Fibroblast of the aortic adventitia (primary cell): ENCODE data around the gene LCE1F. TPM values are rescaled to one million over a fixed set of nuclear protein-coding genes. Genes with fewer than 3 reads are reported as not detected.

ENCODE experiments used
- DNase-seq: peaks from one replicate; pipeline ENCODE4 v3.0.0-alpha.2; 2010; ENCODE audit warnings: low read depth
- H3K4me3 ChIP-seq: 2 replicates; pipeline ENCODE4 v1.5.1; 2011; ENCODE audit warnings: low read depth, mild to moderate bottlenecking, control low read depth, low read length, moderate library complexity
- CTCF ChIP-seq: IDR thresholded peaks from 2 replicates; pipeline ENCODE4 v1.5.1; 2011; ENCODE audit warnings: mild to moderate bottlenecking, low read length, control low read depth, inconsistent platforms; ENCODE audit not compliant: insufficient read depth
- total RNA-seq: library from RNA; depleted of rRNA; stranded (reverse); fragments of >200 nt; gene quantifications from 2 replicates; pipeline ENCODE4 v1.2.3, GENCODE V29; 2012; ENCODE audit warnings: low replicate concordance

The LCE1F gene
- total RNA-seq, 1 donor: not detected

DNA sequence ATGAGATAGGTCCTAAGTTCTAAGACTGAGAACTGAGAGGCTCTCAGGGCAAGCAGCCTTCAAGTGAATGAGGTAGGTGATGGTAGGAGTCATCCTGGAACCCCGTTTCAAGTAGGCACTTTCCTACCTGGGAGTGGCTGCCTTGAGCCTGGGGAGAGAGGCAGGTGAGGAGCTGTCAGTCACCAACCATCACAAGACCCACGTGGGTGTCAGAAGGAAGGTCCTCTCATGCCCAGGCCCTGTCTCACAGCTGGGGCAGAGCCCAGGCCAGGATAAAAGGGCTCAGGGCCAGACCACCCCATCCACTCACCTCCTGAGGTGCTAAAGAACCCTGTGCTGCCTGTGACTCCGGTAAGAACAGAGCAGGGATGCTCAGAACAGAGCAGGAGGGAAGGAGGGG lies 21.5 kb downstream of the LCE1F start, which contains the start of gene LCE1D:
LCE1D (plus strand) TSS at position 301 of the 400 bp plus-strand sequence. CDS start 1,074 bp downstream, outside the sequence.
- no peak within 1 kb of the TSS for H3K4me3 ChIP-seq
- no peak for DNase-seq
- no peak for TF ChIP-seq CTCF

GRCh38 chr1:152801333-152801732 lies 26.4 kb downstream of the LCE1F start:
- TF ChIP-seq CTCF: no peak
- no peak overlapping the region for H3K4me3 ChIP-seq
- no peak for DNase-seq

- DNase-seq: no peak
- H3K4me3 ChIP-seq: no peak within 1 kb of the TSS
- TF ChIP-seq CTCF: no peak
These were observed 31.6 kb downstream of the LCE1F start, which contains the start of gene LCE1C for GRCh38 chr1:152806576-152806975. TSS of gene LCE1C (minus strand) at chr1:152806651. CDS start at chr1:152805478, 1,173 bp downstream.

DNA sequence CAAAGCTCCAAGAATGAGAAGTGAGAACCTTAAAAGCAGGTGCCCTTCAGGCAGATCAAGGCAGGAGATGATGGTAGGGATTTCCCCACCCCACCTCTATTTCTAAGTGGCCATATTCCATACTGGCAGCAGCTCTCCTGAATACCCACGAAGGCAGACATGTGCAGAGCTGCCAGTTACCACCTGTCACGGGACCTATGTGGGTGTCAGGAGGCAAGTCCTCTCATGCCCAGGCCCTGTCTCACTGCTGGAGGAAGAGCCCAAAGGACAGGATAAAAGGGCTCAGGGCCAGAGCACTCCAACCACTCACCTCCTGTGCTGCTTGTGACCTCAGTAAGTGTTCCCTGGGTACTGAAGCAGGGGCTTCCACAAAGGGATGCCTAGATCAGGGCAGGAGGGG lies 36.1 kb downstream of the LCE1F start:
- DNase-seq: no peak
- no peak for TF ChIP-seq CTCF
- no peak overlapping the region for H3K4me3 ChIP-seq

GRCh38 chr1:152811671-152812070 lies 36.7 kb downstream of the LCE1F start, which contains the start of gene LCE1B:
TSS of gene LCE1B (plus strand) at chr1:152811971. CDS start at chr1:152812447, 476 bp downstream.
- H3K4me3 ChIP-seq: no peak within 1 kb of the TSS
- no peak for TF ChIP-seq CTCF
- no peak for DNase-seq

- DNase-seq: no peak
- H3K4me3 ChIP-seq: no peak overlapping the region
- TF ChIP-seq CTCF: no peak
These were observed 42.4 kb downstream of the LCE1F start for GRCh38 chr1:152817309-152817708.

- no peak for TF ChIP-seq CTCF
- H3K4me3 ChIP-seq: no peak overlapping the region
- no peak for DNase-seq
These were observed 48.4 kb downstream of the LCE1F start for GRCh38 chr1:152823294-152823693.
